CD4-positive, alpha-beta T cell treated with Interferon gamma for 1 hour (primary cell): ENCODE results near the gene TPRA1.
"Not testable (repeated sequence)": the region's sequence is repeated elsewhere in the genome, so short reads cannot be mapped to it uniquely, and the experiment has no call there.

Experiments used
- DNase-seq: peaks from one replicate; pipeline ENCODE4 v3.0.0-alpha.2; 2020

The TPRA1 gene

GRCh38 chr3:127615631-127616305 lies 25.2 kb upstream of the TPRA1 start:
- no peak for DNase-seq

- no peak for DNase-seq
These were observed 24.5 kb upstream of the TPRA1 start for GRCh38 chr3:127614928-127615589.

GRCh38 chr3:127613406-127613805 lies 22.9 kb upstream of the TPRA1 start:
- DNase-seq = no peak

GRCh38 chr3:127612966-127613365 lies 22.4 kb upstream of the TPRA1 start:
- DNase-seq = no peak

- no peak for DNase-seq
These were observed 20.7 kb upstream of the TPRA1 start for GRCh38 chr3:127611251-127611650.

- no peak for DNase-seq
These were observed 19.6 kb upstream of the TPRA1 start for GRCh38 chr3:127610105-127610504.

- no peak for DNase-seq
These were observed 17.8 kb upstream of the TPRA1 start for GRCh38 chr3:127608362-127608718.

- no peak for DNase-seq
These were observed 17.3 kb upstream of the TPRA1 start for GRCh38 chr3:127607675-127608361.

GRCh38 chr3:127606981-127607595 lies 16.6 kb upstream of the TPRA1 start:
- DNase-seq = no peak

- DNase-seq = no peak
These were observed 15.7 kb upstream of the TPRA1 start for GRCh38 chr3:127606086-127606805.

GRCh38 chr3:127605547-127605946 lies 15.0 kb upstream of the TPRA1 start:
- DNase-seq = not testable (repeated sequence)

GRCh38 chr3:127604546-127605165 lies 14.1 kb upstream of the TPRA1 start:
- DNase-seq = no peak

- DNase-seq = no peak
These were observed 13.5 kb upstream of the TPRA1 start for GRCh38 chr3:127604035-127604434.

- no peak for DNase-seq
These were observed 10.4 kb upstream of the TPRA1 start for GRCh38 chr3:127600749-127601456.

GRCh38 chr3:127598841-127599570 lies 8.5 kb upstream of the TPRA1 start:
- no peak for DNase-seq

GRCh38 chr3:127597020-127597771 lies 6.7 kb upstream of the TPRA1 start:
- DNase-seq = no peak

- no peak for DNase-seq
These were observed 4.8 kb upstream of the TPRA1 start for GRCh38 chr3:127595303-127595702.

- DNase-seq = no peak
These were observed 2.6 kb upstream of the TPRA1 start for GRCh38 chr3:127593178-127593577.

GRCh38 chr3:127590282-127590592 lies 296 bp downstream of the TPRA1 start:
- peak; percentile 21 for DNase-seq

- no peak for DNase-seq
These were observed 792 bp downstream of the TPRA1 start for GRCh38 chr3:127589600-127590281.
